ENCODE results near the gene ALOX15. TPM values are rescaled to one million over a fixed set of nuclear protein-coding genes. Genes with fewer than 3 reads are reported as not detected.
"Not testable (repeated sequence)": the region's sequence is repeated elsewhere in the genome, so short reads cannot be mapped to it uniquely, and the experiment has no call there.

ALOX15 gene, protein sequence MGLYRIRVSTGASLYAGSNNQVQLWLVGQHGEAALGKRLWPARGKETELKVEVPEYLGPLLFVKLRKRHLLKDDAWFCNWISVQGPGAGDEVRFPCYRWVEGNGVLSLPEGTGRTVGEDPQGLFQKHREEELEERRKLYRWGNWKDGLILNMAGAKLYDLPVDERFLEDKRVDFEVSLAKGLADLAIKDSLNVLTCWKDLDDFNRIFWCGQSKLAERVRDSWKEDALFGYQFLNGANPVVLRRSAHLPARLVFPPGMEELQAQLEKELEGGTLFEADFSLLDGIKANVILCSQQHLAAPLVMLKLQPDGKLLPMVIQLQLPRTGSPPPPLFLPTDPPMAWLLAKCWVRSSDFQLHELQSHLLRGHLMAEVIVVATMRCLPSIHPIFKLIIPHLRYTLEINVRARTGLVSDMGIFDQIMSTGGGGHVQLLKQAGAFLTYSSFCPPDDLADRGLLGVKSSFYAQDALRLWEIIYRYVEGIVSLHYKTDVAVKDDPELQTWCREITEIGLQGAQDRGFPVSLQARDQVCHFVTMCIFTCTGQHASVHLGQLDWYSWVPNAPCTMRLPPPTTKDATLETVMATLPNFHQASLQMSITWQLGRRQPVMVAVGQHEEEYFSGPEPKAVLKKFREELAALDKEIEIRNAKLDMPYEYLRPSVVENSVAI
- total RNA-seq = not detected
- 0.18 TPM for polyA plus RNA-seq (2013, experiment 1 of 2)
- not detected for polyA plus RNA-seq (2013, experiment 2 of 2)
- long read RNA-seq, experiment 1 = 0 reads
- long read RNA-seq, experiment 2 = 0 reads
- long read RNA-seq, experiment 3 = 0 reads
- long read RNA-seq, experiment 4 = 0 reads

DNA sequence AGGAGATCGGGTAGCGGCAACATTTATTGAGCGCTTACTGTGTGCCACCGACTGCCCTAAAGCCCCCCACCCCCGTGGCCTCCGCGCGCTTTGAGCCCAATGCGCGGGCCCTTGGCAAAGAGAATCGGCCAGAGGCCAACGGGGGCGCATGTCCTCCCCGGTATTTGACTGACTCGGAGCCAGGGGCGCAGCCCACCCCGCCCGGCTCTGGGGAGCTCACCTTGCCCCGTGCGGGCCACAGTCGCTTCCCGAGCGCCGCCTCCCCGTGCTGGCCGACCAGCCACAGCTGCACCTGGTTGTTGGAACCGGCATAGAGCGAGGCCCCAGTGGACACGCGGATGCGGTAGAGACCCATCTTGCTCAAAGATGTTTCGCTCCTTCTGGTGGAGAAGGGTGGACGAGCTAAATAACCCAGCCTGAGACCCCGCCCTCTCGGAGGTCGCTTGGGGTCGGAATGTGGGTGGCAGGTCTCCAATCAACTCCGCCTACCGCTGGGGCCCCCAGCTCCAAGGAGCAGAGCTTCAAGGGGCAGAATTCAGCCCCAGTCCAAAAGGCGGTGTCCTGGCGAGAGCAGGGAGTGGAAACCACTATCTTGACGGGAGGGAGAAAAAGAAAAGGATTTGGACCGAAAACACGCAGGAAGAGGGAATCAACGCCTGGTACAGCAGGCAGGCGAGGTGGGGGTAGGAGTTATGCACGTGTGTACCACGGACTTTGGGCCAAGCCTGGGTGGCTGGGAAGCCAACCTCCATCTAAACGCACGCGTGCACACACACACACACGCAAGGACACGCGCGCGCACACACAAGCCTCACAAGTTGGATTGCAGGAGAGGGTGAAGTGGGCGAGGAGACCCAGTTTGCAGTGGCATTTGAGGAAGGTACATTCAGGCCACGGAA is at the start of gene ALOX15:
TSS of gene ALOX15 (minus strand) at position 382 of the 899 bp plus-strand sequence. CDS start at position 355, 27 bp downstream.
- Mint-ChIP-seq H3K9me3 (no peaks in the 10 kb centered on the region), H3K4me1 (peaks cover 11% of the 10 kb centered on the region), H3K36me3 (ENCODE audit: low read depth) (no peaks in the 10 kb centered on the region), H3K4me3 (peak within 1 kb of the TSS; percentile 31), H3K27ac (no peak within 1 kb of the TSS), H3K27me3 (ENCODE audit: insufficient read depth) (peaks cover 91% of the 10 kb centered on the region)
- Histone ChIP-seq H3K27me3 (ENCODE audit: control insufficient read depth, insufficient read depth, low read length, poor library complexity, severe bottlenecking) (peaks cover 92% of the 10 kb centered on the region), H3K4me1 (ENCODE audit: control insufficient read depth, insufficient read depth, low read length) (no peaks in the 10 kb centered on the region), H3K4me3 (ENCODE audit: low read length) (peak within 1 kb of the TSS; percentile 40), H3K9ac (ENCODE audit: extremely low read depth, low read length, poor library complexity, severe bottlenecking) (no peak within 1 kb of the TSS), H3K9me3 (ENCODE audit: control insufficient read depth, low read length) (no peaks in the 10 kb centered on the region), H3K27ac (ENCODE audit: low read depth, low read length) (no peak within 1 kb of the TSS), H3K36me3 (ENCODE audit: control insufficient read depth, insufficient read depth, low read length) (no peaks in the 10 kb centered on the region)
- TF ChIP-seq, protein P1, sequence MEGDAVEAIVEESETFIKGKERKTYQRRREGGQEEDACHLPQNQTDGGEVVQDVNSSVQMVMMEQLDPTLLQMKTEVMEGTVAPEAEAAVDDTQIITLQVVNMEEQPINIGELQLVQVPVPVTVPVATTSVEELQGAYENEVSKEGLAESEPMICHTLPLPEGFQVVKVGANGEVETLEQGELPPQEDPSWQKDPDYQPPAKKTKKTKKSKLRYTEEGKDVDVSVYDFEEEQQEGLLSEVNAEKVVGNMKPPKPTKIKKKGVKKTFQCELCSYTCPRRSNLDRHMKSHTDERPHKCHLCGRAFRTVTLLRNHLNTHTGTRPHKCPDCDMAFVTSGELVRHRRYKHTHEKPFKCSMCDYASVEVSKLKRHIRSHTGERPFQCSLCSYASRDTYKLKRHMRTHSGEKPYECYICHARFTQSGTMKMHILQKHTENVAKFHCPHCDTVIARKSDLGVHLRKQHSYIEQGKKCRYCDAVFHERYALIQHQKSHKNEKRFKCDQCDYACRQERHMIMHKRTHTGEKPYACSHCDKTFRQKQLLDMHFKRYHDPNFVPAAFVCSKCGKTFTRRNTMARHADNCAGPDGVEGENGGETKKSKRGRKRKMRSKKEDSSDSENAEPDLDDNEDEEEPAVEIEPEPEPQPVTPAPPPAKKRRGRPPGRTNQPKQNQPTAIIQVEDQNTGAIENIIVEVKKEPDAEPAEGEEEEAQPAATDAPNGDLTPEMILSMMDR (conservative IDR thresholded peaks at IDR 0.05) = no peak
- peak; percentile 80 for DNase-seq
- WGBS, 2 experiments (ENCODE audit: insufficient coverage in 1 of 2, insufficient read length in 1 of 2) = 11 to 15% methylated on average over 44 to 58 of the region's 58 CpGs

- TF ChIP-seq, protein P1 (conservative IDR thresholded peaks at IDR 0.05) = no peak
- H3K36me3 ChIP-seq (ENCODE audit: control insufficient read depth, insufficient read depth, low read length) = peaks cover 58% of the 10 kb centered on the region
- no peak overlapping the region for H3K27ac ChIP-seq (ENCODE audit: low read depth, low read length)
- no peaks in the 10 kb centered on the region for H3K9me3 ChIP-seq (ENCODE audit: control insufficient read depth, low read length)
- H3K27me3 ChIP-seq (ENCODE audit: control insufficient read depth, insufficient read depth, low read length, poor library complexity, severe bottlenecking) = no peaks in the 10 kb centered on the region
- H3K9ac ChIP-seq (ENCODE audit: extremely low read depth, low read length, poor library complexity, severe bottlenecking) = no peak overlapping the region
- H3K4me1 ChIP-seq (ENCODE audit: control insufficient read depth, insufficient read depth, low read length) = no peaks in the 10 kb centered on the region
- DNase-seq = no peak
- H3K27me3 Mint-ChIP-seq (ENCODE audit: insufficient read depth) = no peaks in the 10 kb centered on the region
- no peak overlapping the region for H3K27ac Mint-ChIP-seq
- no peaks in the 10 kb centered on the region for H3K9me3 Mint-ChIP-seq
- no peaks in the 10 kb centered on the region for H3K4me1 Mint-ChIP-seq
- H3K4me3 ChIP-seq (ENCODE audit: low read length) = no peak overlapping the region
- H3K36me3 Mint-ChIP-seq (ENCODE audit: low read depth) = peaks cover 63% of the 10 kb centered on the region
- WGBS, 2 experiments (ENCODE audit: insufficient coverage in 1 of 2, insufficient read length in 1 of 2) = 88 to 100% methylated on average over 2 of the region's 2 CpGs
- no peak overlapping the region for H3K4me3 Mint-ChIP-seq
Observed at GRCh38 chr17:4690745-4691144, 49.3 kb upstream of the ALOX15 start.

GRCh38 chr17:4689872-4690271 is 48.4 kb upstream of the ALOX15 start:
- H3K36me3 Mint-ChIP-seq (ENCODE audit: low read depth) = peaks cover 70% of the 10 kb centered on the region
- DNase-seq; H3K4me3 Mint-ChIP-seq; H3K9me3 Mint-ChIP-seq; H3K9me3 ChIP-seq (ENCODE audit: control insufficient read depth, low read length); H3K9ac ChIP-seq (ENCODE audit: extremely low read depth, low read length, poor library complexity, severe bottlenecking); H3K27ac ChIP-seq (ENCODE audit: low read depth, low read length); H3K27me3 Mint-ChIP-seq (ENCODE audit: insufficient read depth); H3K4me3 ChIP-seq (ENCODE audit: low read length); H3K27me3 ChIP-seq (ENCODE audit: control insufficient read depth, insufficient read depth, low read length, poor library complexity, severe bottlenecking); H3K4me1 Mint-ChIP-seq; H3K27ac Mint-ChIP-seq; H3K4me1 ChIP-seq (ENCODE audit: control insufficient read depth, insufficient read depth, low read length): not testable (repeated sequence)
- WGBS, 2 experiments (ENCODE audit: insufficient coverage in 1 of 2, insufficient read length in 1 of 2) = 90 to 97% methylated on average over 7 to 12 of the region's 12 CpGs
- peaks cover 62% of the 10 kb centered on the region for H3K36me3 ChIP-seq (ENCODE audit: control insufficient read depth, insufficient read depth, low read length)

GRCh38 chr17:4683739-4684138 is 42.3 kb upstream of the ALOX15 start:
- 95% methylated on average over 3 to 5 of the region's 5 CpGs for WGBS, 2 experiments (ENCODE audit: insufficient coverage in 1 of 2, insufficient read length in 1 of 2)
- not testable (repeated sequence) for H3K4me3 Mint-ChIP-seq; H3K4me1 ChIP-seq (ENCODE audit: control insufficient read depth, insufficient read depth, low read length); H3K27me3 Mint-ChIP-seq (ENCODE audit: insufficient read depth); H3K9me3 ChIP-seq (ENCODE audit: control insufficient read depth, low read length); DNase-seq; H3K9ac ChIP-seq (ENCODE audit: extremely low read depth, low read length, poor library complexity, severe bottlenecking); H3K27ac ChIP-seq (ENCODE audit: low read depth, low read length); H3K9me3 Mint-ChIP-seq; H3K4me3 ChIP-seq (ENCODE audit: low read length); H3K27me3 ChIP-seq (ENCODE audit: control insufficient read depth, insufficient read depth, low read length, poor library complexity, severe bottlenecking); H3K27ac Mint-ChIP-seq
- H3K36me3 ChIP-seq (ENCODE audit: control insufficient read depth, insufficient read depth, low read length) = peaks cover 49% of the 10 kb centered on the region
- H3K4me1 Mint-ChIP-seq = peaks cover 18% of the 10 kb centered on the region
- H3K36me3 Mint-ChIP-seq (ENCODE audit: low read depth) = peaks cover 69% of the 10 kb centered on the region

Data from endodermal cell (in vitro differentiated cells).